Measurements from ENCODE around the gene RSPH3.
"Not testable (repeated sequence)": the region's sequence is repeated elsewhere in the genome, so short reads cannot be mapped to it uniquely, and the experiment has no call there.

The RSPH3 gene

DNA sequence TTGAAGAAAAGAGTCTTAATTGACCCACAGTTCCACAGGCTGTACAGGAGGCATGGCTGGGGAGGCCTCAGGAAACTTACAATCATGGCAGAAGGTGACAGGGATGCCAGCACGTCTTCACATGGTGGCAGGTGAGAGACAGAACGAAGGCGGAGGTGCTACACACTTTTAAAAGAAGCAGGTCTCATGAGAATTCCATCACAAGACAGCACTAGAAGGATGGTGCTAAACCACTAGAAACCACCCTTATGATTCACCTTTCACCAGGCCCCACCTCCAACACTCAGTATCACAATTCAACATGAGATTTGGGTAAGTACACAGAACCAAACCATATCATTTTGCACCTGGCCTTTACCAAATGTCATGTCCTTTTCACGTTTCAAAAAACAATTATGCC, 23.9 kb upstream of the RSPH3 start:
- no peak for DNase-seq

DNA sequence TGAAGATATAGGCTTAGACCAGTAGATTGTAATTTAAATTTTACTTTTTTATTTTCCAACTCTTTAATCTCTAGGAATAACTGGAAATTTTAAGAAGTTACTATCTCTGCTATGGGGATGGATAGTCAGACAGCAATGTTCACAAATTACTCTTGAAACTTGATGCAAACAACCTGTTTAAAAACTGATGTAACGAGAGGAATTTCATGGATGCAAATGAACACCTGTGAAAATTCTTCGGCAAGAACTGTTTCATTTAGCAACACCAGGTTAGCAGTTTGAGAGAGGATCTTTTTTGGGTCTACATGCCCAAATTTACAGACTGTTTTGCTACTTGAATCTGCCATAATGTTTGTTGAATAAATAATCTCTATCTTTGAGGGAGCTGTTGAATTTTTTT, 20.0 kb upstream of the RSPH3 start:
- no peak for DNase-seq

DNA sequence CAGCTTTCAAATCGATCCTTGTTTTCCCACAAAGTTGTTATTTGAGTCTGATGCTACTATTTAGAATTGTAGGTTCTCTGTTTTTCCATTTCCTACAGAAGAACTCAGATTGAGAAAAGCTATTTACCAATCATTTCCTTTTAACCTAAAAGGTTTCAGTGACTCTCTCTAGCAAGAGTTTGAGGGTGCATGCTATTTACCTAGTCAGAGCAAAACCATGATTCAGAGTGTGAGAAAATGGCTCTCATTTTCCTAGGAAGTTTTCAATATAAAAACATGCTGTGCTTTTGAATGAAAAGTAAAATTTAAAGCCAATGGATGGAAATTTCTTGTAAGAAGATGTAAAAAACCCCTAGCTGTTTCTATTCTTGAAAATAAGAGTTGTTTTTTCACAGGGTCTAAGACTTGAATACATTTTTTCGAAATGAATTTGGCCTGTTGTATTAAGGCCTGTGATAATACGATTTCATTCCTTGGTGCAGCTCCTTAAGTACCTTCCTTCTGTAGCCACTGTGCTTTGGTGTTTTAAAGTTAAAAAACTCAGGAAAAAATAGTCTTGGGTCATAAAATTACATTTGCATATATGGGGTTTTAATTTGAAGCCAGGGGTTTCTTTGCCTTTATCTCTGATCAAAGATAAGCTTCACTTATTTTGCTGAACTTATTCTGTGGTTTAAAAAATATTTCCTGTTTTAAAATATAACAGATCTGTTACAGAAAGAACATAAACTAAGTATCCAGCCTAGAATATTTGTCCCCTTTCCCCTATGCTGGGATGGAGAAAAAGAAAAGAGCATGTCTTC, 18.0 kb upstream of the RSPH3 start:
- DNase-seq: no peak

DNA sequence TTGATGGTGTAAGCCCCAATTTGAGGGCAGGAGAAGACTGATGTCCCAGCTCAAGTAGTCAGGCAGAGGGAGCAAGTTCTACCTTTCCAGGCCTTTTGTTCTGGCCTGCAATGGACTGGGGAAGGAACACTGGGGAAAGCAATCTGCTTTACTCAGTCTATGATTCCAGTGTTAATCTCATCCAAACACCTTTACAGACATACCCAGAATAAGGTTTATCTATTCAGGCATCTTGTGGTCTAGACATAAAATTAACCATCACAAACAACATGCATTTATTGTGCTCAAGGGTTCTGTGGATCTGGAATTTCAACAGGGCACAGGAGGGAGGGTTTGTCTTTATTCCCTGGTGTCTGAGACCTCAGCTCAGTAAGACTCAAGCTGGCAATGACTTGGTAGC, 14.4 kb upstream of the RSPH3 start:
- no peak for DNase-seq

DNA sequence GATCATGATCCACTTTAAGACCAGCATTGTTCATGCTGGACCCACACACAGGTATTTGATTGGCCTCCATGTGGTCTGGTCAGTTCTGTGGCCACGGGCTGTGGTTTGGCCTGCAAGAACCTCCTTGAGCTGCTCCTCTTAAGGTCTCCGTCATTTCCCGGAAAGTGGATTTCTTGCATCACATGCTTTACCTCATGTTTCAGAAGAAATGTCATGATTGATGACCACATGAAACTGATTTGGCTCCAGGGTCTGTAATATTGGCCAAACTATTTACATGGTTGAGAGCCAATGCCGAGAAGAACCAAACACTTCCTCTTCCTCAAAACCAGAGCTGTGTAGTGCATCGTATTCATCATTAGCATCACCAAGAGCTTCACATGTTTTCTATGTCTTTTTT, 13.2 kb upstream of the RSPH3 start:
- DNase-seq: no peak

DNA sequence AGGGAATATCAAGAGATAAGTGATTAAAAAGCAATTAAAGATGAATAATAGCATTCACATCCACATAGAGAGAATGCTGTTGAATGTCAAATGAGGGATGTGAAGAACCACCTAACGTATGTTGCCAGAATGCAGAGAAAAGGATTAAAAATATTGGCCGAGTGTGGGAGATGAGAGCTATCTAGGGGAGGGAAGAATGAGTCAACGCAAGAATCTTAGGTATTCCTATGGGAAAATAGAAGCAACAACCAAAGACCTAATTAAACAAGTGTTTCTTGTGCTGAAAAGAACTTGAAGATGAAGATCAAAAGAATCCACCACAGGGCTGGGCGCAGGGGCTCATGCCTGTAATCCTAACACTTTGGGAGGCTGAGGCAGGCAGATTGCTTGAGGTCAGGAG, 12.2 kb upstream of the RSPH3 start:
- DNase-seq: no peak

DNA sequence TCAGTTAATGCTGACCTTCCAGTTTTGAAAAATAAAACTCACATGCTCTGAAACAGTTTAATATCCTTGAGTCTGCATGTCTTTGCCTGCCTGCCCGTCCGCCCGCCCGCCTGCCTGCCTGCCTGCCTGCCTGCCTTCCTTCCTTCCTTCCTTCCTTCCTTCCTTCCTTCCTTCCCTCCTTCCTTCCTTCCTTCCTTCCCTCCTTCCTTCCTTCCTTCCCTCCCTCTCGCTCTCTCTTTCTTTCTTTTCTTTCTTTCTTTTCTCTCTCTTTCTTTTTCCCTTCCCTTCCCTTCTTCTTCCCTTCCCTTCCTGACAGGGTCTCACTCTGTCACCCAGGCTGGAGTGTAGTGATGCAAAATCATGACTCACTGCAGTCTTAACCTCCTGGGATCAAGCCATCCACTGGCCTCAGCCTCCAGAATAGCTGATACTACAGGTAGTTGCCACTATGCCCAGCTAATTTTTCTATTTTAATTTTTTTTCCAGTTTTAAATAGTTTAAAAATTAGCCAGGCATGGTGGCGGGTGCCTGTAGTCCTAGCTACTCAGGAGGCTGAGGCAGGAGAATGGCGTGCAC, 10.1 kb upstream of the RSPH3 start:
- DNase-seq: not testable (repeated sequence)

DNA sequence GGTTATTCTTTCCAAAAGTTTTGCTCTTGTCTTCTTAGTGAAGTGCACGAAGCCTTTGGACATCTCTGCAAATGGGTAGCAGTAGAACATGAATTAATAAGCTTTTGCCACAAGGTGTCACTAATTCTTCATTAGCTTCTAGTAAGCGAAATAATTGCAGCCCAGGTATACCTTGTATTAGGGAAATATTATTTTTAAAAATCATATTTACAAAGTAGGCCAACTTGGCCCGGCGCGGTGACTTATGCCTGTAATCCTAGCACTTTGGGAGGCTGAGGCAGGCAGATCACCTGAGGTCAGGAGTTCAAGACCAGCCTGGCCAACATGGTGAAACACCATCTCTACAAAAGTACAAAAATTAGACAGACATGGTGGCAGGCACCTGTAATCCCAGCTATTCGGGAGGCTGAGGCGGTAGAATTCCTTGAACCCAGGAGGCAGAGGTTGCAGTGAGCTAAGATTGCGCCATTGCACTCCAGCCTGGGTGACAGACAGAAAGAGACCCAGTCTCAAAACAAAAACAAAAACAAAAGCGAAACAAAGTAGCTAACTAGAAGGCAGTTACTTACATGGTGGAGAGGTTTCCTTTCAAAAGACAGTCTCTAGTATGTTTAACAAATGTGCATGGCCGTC, 8.8 kb upstream of the RSPH3 start:
- no peak for DNase-seq

DNA sequence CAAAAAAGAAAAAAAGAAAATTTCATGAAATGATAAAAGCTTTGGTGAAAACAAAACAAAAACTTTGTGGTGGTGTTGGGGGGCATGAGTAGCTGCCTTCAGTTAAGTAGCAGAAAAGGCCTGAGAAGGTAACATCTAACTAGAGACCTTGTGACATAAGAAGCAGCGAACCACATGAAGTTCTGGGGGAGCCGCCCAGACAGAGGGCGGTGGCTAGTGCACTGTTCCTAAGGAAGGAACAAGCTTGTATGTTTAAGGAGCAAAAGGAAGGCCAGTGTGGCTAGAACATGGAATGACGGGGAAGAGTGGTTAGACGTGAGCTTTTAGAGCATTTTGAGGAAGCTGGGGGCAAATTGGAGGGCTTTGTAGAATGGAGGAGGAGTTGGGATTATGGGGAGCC, 7.5 kb upstream of the RSPH3 start:
- DNase-seq: no peak

DNA sequence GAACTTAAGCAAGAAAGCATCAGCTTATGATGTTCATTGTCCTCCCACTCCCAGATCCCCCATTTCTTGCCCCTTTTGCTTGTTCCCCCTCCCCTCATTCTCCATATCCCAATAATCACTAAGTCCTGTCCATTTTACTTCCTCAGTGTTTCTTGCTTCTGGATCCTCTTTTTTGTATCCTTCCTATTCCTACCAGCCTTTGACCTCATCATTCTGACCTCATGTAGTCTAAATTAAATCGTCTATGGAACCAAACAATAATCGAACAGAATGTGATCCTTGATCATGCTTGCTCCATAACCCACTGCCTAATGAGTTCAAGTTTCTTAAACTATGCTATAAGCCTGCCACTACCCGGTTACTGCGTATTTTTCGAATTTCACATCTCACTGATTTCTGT, 5.4 kb upstream of the RSPH3 start:
- no peak for DNase-seq

DNA sequence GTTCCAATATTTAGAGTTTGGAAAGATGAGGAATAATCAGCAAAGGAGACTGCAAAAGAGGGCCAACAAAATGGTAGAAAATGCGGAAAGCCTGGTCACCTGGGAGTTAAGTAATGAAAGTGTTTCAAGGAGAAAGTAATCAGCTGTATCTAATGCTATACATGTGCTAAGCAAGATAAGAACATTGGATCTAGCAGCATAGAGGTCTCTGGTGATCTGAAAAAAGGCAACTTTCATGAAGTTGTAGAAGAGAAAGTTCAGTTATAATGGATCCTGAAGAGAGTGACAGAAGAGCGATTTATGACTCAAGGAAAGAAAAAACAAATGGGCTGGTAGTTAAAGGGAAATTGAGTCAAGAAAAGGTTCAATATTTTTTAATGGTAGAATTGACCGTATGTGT, 4.6 kb upstream of the RSPH3 start:
- DNase-seq: no peak

DNA sequence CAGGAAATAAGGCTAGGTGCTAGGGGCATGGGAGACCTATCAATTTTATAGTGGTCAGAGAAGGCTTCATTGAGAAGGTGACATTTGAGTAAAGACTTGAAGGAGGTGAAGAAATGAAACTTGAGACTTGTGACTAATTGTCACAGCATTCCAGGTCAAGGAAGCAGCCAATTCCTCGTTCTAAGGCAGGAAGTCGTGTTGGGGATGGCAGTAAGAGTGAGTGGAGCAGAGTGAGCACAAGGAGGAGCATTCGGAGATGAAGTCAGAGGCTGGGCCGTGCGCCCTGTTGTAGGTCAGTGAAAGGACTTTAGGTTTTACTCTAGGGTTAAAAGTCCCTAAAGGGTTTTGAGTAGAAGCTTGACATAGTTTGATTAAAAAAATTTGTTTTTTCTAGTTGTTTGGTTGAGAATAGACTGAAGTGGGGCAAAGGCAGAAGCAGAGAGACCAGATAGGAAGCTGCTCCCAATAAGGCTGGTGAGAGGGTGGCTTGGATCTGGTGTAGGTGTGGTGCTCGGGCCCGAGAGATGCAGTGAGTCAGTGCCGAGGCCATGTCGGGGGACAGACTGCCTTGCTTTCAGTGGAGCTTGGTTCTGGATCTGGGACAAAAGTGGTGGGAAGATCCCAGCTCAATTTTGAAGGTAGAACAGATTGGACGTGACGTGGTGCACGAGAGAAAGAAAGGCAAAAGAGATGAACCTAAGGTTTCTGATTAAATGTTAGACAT, 2.6 kb upstream of the RSPH3 start:
- no peak for DNase-seq

DNA sequence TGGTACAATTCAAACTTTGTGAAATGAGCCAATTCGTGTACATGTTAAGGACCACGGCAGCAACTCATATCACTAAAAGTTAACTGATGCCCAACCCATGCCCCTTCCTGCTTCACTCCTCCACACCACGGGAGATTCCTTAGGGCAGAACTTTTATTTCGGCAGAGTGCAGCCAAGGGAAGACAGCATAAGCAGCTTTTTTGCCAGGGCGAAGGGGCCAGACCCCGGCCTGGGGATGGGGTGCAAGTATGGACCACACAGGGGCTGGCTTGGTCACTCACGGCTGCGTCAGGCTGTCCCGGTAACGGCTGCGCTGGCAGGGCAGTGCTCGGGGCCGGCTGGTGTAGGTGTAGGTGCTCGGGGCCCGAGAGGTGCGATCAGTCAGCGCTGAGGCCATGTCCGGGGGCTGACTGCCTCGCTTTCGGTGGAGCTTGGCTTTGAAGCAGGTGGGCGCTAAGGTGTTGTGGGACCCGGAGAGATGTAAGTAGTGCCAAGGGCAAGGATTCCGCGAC, 792 bp downstream of the RSPH3 start:
- DNase-seq: peak; percentile 27

DNA sequence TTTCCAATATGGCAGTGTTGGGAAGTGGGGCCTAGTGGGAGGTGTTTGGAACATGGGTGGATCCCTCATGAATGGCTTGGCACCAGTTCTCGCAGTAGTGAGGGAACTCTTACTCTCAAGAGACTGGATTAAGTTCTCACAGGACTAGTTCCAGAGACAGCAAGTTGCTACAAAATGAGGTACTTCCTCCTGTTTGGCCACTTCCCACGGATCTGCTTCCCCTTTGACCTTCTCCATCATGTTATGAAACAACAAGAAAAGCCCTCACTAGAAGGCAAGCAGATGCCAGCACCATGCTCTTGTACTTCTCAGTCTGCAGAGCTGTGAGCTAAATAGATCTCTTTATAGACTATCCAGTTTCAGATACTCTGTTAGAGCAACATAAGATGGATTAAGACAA, 3.1 kb downstream of the RSPH3 start:
- DNase-seq: no peak

DNA sequence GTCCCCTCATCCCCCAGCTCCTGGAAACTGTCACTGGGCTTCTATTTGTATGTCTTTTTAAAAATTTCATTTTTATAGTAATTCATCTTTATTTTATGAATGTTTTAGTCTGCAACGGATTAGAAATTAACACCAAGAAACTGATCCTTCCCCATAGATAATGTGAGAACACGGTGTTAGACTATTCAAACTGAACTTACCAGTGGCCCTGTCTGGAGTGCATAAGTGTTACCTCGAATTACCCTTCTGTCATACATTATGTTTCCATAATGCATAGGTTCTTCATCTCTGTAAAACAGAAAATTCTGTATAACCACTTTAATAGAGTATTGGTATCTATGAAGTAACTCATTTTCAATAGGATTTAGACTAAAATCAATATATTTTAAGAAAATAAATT, 6.4 kb downstream of the RSPH3 start:
- no peak for DNase-seq

DNA sequence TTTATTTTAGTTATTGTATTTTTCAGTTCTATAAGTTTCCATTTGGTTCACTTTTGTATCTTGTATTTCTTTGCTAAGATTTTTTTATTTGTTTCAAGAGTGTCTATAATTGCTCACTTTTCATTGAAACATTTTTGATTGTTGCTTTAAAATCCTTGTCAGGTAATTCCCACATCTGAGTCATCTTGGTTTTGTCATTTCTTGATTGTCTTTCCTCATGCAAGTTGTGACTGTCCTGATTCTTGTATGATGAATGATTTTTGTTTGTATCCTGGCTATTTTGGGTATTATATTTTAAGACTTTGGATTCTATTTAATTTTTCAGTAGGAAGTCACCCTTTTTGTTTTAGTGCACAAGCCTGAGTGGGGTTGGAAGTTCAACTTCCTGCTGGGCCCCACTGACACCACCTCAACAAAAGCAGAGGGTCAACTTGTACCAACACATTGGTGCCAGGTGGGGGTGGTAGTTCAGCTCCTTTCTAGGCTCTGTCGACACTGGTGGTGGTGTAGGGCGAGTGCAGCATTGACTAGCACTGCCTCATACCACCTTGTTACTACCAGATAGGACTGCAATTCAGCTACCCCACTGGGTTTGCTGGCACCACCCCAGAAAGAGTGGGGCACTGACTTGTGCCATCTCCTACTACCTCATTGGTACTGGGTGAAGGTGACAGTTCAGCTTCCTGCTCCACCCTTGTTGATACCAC, 8.8 kb downstream of the RSPH3 start:
- no peak for DNase-seq

DNA sequence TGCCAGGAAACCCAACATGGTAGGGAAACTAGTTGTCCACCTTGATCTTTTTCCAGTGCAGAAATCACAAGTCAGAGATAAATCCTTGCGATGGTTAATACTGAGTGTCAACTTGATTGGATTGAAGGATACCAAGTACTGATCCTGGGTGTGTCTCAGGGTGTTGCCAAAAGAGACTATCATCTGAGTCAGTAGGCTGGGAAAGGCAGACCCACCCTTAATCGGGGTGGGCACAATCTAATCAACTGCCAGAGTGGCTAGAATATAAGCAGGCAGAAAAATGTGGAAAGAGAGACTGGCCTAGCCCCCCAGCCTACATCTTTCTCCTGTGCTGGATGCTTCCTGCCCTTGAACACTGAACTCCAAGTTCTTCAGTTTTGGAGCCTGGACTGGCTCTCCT, 10.3 kb downstream of the RSPH3 start:
- DNase-seq: not testable (repeated sequence)

DNA sequence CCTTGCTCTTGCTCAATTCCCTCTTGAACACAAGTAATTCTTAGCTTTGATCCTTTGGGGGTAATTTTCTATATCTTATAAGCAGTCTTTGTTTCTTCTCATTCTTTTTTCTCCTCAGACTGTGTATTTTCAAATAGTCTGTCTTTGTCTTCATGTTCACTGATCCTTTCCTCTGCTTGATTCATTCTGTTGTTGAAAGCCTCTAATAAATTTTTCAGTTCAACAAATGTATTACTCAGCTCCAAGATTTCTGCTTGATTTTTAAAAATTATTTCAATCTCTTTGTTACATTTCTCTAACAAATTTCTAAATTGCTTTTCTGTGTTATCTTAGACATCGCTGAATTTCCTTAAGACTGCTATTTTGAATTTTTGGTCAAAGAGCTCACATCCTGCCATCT, 11.5 kb downstream of the RSPH3 start:
- no peak for DNase-seq

DNA sequence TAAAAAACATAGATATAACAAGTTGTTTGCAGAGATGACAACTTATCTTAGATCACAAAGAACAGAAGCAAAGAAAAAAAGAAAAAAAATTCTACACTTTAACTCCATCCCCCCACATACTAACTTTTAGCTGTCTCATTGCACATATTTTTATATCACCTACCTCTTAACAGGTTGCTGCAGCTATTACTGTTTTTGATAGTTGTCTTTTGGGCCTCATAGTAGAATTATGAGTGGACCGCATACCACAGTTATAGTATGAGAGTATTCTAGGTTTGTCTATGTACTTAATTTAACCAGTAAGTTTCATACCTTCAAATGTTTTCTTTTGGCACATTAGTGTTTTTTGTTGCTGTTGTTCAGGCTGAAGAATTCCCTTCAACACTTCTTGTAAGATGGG, 12.3 kb downstream of the RSPH3 start:
- DNase-seq: no peak

DNA sequence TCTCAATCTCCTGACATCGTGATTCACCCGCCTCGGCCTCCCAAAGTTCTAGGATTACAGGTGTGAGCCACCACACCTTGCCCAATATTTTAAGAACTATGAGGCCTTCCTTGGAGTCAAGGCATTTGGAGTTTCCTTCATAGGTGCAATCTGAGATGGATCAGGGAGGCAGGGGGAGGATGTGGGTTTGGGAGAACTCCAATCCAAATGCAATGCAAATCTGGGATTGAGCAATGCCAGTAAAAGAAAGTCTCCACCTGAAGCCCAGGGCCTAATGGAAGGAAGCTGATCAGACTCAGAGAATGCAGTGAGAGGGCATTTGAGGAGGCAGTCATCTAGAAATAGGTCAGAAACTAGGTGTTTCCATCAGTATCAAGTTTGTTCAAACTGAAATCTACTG, 21.2 kb downstream of the RSPH3 start:
- no peak for DNase-seq

DNA sequence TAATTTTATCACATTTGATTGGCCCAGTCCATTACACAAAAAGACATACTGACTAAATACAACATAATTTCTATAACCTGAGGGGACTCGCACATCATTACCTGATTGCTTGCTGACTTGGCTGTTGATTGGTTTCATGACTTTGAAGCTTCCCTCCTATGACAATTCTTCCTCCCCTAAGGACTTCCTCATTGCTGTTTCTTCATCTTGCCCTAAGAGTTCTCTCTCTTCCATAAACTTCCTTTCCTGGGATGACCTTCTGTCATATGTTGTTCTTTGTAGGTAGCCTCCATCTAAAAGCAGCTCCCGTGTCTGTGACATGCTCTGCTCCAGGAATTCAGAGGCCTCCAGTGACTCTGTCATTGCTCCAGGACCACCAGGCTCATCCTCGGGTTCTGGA, 22.6 kb downstream of the RSPH3 start:
- no peak for DNase-seq

DNA sequence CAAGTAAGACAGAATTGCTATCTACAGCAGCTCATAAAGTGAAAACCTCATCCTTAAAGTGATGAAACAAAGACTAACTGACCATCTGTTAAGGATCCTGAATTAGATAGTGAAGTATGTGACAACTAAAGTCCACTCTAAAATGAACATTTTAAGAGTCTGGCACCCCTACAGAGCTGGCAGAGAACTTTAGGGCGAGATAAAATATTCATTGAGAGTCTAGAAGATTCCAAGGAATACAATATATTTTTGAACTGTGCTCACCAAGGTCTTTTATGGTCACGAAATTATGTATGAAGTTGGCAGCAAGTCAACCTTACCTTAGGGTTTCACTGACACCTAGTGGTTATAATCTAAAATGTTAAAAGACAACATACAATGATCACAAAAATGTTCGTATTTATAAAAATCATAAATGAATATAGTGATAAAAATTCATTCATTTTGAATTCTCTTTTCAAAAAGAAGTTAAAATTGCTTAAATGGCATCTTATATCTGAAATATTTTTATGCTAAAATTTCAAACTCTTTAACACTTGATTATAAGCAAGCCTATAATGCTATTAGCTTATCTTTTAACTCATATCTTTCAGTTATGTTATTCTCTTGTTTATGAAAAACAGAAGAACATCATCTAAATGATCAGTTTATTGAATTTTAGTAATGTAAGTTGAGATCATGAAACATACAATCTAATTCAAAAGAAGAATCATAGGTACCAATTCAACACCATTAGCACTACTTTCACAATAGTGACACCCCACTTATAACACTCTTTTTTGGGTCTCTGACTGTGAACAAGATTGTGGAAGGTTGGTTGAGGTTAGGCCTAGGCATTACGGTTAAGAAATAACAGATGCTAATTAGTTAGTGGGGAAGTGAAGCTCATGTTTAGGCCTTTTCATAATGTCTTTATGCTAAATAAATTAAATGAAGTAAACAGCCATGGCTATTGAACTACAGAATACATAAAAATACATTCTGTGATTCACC, 27.5 kb downstream of the RSPH3 start:
- no peak for DNase-seq

Data from activated gamma-delta T cell (primary cell).